SH-SY5Y (cell line): ENCODE data around the gene OR10H1.

ENCODE experiments used
- GATA2 ChIP-seq: IDR thresholded peaks from 2 replicates; pipeline ENCODE4 v1.6.1; 2011; ENCODE audit warnings: mild to moderate bottlenecking, low read depth, low read length
- GATA3 ChIP-seq: IDR thresholded peaks from 2 replicates; pipeline ENCODE4 v1.6.1; 2011; ENCODE audit warnings: low read depth, mild to moderate bottlenecking, low read length, moderate library complexity

GRCh38 chr19:15811476-15811875 is 4.0 kb downstream of the OR10H1 start:
- no peak for TF ChIP-seq GATA2
- no peak for TF ChIP-seq GATA3
